Endothelial cell of coronary artery (primary cell): ENCODE data around the gene RHOC. TPM values are rescaled to one million over a fixed set of nuclear protein-coding genes. Genes with fewer than 3 reads are reported as not detected.

Experiments used
- total RNA-seq: library from RNA; depleted of rRNA; stranded (reverse); fragments of >200 nt; gene quantifications from 2 replicates; pipeline ENCODE4 v1.2.3, GENCODE V29; 2014

Gene RHOC
- 976 and 1,028 TPM in 2 replicates for total RNA-seq

DNA sequence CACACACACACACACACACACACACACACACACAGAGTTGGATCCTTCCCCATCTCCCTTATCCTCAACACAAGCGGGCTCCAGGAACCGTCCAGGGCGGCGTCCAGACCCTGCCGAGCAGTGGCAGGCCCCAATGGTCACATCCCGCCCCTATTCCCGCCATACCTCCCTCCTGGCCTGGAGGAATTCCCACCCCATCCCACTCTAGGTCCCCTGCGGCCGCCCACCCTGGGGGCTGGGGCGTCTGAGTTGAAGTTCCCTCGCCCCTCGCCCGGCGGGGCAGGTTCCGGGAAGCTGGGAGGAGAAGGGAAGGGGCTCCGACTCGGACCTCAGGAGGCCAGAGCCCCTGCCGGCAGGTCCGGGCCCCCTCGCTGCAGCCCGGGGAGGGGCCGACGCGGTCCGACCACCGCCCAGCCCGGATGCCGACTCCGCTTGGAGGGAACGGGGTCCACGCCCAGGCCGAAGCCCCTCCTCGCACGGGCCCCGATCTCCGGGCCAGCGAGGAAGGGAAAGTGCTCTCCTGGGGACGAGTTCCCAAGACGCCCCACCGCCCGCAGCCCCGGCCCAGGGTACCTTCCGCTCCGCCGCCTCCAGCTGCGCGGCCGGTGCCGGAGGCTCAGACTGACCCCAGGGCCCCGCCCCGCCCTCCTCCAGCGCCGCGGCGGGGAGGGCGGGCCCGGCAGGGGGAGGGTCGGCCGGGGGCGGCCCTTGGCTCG lies at the start of gene RHOC:
RHOC (minus strand) TSS at position 623 of the 716 bp plus-strand sequence. CDS start 3,328 bp downstream, outside the sequence.

DNA sequence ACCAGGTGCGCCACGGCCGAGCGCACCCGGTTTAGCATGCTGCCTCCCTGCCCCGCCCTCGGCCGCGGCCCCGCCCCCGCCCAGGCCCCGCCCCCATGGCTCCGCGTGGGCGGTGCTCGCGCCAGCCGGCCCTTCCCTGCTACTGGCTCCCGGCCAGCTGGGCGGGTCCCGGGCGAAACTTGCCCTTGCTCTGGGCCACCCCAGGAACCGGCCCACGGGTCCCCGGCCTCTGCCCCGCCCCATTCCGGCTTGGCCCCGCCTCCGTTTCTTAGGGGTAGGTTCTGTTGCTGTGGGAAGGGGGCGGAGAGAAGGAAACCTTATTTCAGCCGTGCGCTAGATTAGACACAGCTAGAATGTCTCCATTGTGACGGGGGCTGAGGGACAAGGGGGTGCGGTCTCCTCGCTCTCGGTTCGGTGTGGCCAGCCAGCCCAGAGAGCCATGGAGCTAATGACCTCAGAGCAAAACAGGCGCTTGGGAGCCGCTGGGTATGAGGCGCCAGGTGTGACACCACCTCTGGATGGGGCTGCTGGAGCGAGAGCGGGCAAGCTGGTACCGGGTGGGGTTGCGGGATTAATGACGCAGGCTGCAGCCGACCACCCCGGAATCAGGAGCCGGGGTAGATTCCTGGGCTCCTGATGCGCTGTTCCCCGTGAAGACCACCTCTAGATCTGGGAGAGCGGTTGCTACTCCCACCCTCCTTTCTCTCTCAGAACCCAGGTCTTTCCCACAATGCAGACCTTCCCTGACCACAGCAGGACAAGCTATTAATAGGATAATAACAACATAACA lies 8.5 kb upstream of the RHOC start, which contains the start of gene PPM1J:
PPM1J (minus strand) TSS at position 69 of the 790 bp plus-strand sequence; CDS start at position 38, 31 bp downstream.

DNA sequence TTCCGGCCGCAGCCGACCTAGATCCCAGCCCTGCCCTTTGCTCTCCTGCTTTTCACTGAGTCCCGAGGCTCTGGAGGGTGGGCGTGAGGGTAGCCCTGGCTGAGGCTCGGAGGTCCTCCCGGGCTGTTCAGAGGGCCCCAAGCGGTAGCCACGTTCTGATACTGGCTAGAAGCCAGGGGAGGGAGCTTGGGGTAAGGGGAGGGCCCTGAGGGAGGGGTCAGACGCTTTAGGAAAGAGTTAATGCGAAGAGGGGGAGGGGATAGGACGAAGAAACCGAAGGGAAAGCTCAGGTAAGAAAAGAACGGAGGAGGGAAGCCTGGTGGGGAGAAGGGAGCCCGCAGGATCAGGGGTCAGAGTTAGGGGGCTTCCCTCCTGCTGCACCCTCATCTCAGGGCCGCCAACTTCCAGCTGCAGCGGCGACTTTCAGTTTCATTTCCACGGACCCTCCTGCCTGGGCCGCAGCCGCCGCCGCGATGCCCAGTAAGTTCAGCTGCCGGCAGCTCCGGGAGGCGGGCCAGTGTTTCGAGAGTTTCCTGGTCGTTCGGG lies 32.4 kb downstream of the RHOC start, which contains the start of gene MOV10:
MOV10 (plus strand) TSS at position 220 of the 546 bp plus-strand sequence; CDS start at position 474, 254 bp downstream.

Other genes with a start within 250 kb of the RHOC start
- gene WNT2B, start 198.2 kb downstream of the RHOC start, total RNA-seq: 1.8 and 8.6 TPM in 2 replicates
- 14.2 and 15.4 TPM in 2 replicates for gene ST7L, start 88.0 kb downstream of the RHOC start, total RNA-seq
- 208 and 260 TPM in 2 replicates for gene CAPZA1, start 87.3 kb downstream of the RHOC start, total RNA-seq
- gene MOV10, start 32.5 kb downstream of the RHOC start, total RNA-seq: 38.0 and 48.2 TPM in 2 replicates
- gene PPM1J, start 8.2 kb upstream of the RHOC start, total RNA-seq: 0.63 and 0.85 TPM in 2 replicates
- 123 and 127 TPM in 2 replicates for gene SLC16A1, start 249.1 kb upstream of the RHOC start, total RNA-seq